Activated CD8-positive, alpha-beta memory T cell treated with anti-CD3 and anti-CD28 coated beads, Interleukin-2, amount 50 U/mL, for 1 hour (primary cell): ENCODE measurements around the gene BAZ2A.
"Not testable (repeated sequence)": the region's sequence is repeated elsewhere in the genome, so short reads cannot be mapped to it uniquely, and the experiment has no call there.

Source experiments
- DNase-seq: peaks from one replicate; pipeline ENCODE4 v3.0.0-alpha.2; 2020; ENCODE audit errors: extremely low read depth

Gene BAZ2A

GRCh38 chr12:56630180-56630632, at the start of gene BAZ2A:
Gene BAZ2A, minus strand, starts transcription at chr12:56630326. Its CDS starts 12,796 bp downstream, at chr12:56617530.
- DNase-seq: peak; percentile 50

GRCh38 chr12:56678852-56679251, 48.7 kb upstream of the BAZ2A start:
- DNase-seq: no peak

GRCh38 chr12:56677680-56678079, 47.6 kb upstream of the BAZ2A start:
- no peak for DNase-seq

- DNase-seq: no peak
These were observed 46.9 kb upstream of the BAZ2A start for GRCh38 chr12:56676851-56677580.

GRCh38 chr12:56671608-56672007, 41.5 kb upstream of the BAZ2A start:
- no peak for DNase-seq

GRCh38 chr12:56670836-56671235, 40.7 kb upstream of the BAZ2A start:
- no peak for DNase-seq

GRCh38 chr12:56668197-56668457, 38.0 kb upstream of the BAZ2A start:
- DNase-seq: no peak

- no peak for DNase-seq
These were observed 32.0 kb upstream of the BAZ2A start for GRCh38 chr12:56661979-56662638.

- no peak for DNase-seq
These were observed 31.4 kb upstream of the BAZ2A start for GRCh38 chr12:56661560-56661959.

GRCh38 chr12:56658921-56659320, 28.8 kb upstream of the BAZ2A start:
- DNase-seq: no peak

GRCh38 chr12:56657416-56658379, 27.6 kb upstream of the BAZ2A start:
- DNase-seq: no peak

GRCh38 chr12:56653781-56654180, 23.7 kb upstream of the BAZ2A start:
- not testable (repeated sequence) for DNase-seq

- DNase-seq: not testable (repeated sequence)
These were observed 17.9 kb upstream of the BAZ2A start for GRCh38 chr12:56648023-56648422.

GRCh38 chr12:56645717-56646446, 15.8 kb upstream of the BAZ2A start, which contains the start of gene ATP5F1B:
Gene ATP5F1B, minus strand, starts transcription at chr12:56645984. Its CDS starts 21 bp downstream, at chr12:56645963.
- DNase-seq: peak; percentile 81

GRCh38 chr12:56645201-56645716, 15.1 kb upstream of the BAZ2A start:
- no peak for DNase-seq

GRCh38 chr12:56644654-56645053, 14.5 kb upstream of the BAZ2A start:
- DNase-seq: no peak

GRCh38 chr12:56641219-56641618, 11.1 kb upstream of the BAZ2A start:
- DNase-seq: no peak

- no peak for DNase-seq
These were observed 7.5 kb upstream of the BAZ2A start for GRCh38 chr12:56637621-56638020.

- peak; percentile 98 for DNase-seq
These were observed 6.8 kb upstream of the BAZ2A start for GRCh38 chr12:56636675-56637540.
